Measurements from ENCODE around the gene ZDHHC11B. TPM values are rescaled to one million over a fixed set of nuclear protein-coding genes. Genes with fewer than 3 reads are reported as not detected.
"Not testable (repeated sequence)": the region's sequence is repeated elsewhere in the genome, so short reads cannot be mapped to it uniquely, and the experiment has no call there.

Gene ZDHHC11B
- total RNA-seq, 2 donors from 2014 or later = 0.55 to 3.0 TPM

GRCh38 chr5:795873-796272 lies 11.3 kb upstream of the ZDHHC11B start:
- H3K4me1 ChIP-seq (replicated peaks); intact Hi-C loops (cut with DNase I); H3K36me3 ChIP-seq; H3K27me3 ChIP-seq (replicated peaks; ENCODE audit: insufficient read depth); H3K27ac ChIP-seq; H3K9me3 ChIP-seq; DNase-seq (ENCODE audit: low spot score); H3K4me3 ChIP-seq: not testable (repeated sequence)
- 75% methylated on average over 1 of the region's 1 CpG for WGBS

GRCh38 chr5:794948-795347 lies 10.4 kb upstream of the ZDHHC11B start:
- WGBS = 100% methylated on average over 1 of the region's 1 CpG
- H3K4me3 ChIP-seq; DNase-seq (ENCODE audit: low spot score); H3K9me3 ChIP-seq; H3K27ac ChIP-seq; H3K36me3 ChIP-seq; H3K4me1 ChIP-seq (replicated peaks); intact Hi-C loops (cut with DNase I); H3K27me3 ChIP-seq (replicated peaks; ENCODE audit: insufficient read depth): not testable (repeated sequence)

GRCh38 chr5:788703-789102 lies 4.2 kb upstream of the ZDHHC11B start:
- H3K36me3 ChIP-seq; H3K27ac ChIP-seq; H3K4me3 ChIP-seq; H3K4me1 ChIP-seq (replicated peaks); DNase-seq (ENCODE audit: low spot score); H3K9me3 ChIP-seq; H3K27me3 ChIP-seq (replicated peaks; ENCODE audit: insufficient read depth); intact Hi-C loops (cut with DNase I): not testable (repeated sequence)
- WGBS = 91% methylated on average over 8 of the region's 10 CpGs

GRCh38 chr5:787857-788233 lies 3.3 kb upstream of the ZDHHC11B start:
- H3K36me3 ChIP-seq; intact Hi-C loops (cut with DNase I); H3K27me3 ChIP-seq (replicated peaks; ENCODE audit: insufficient read depth); DNase-seq (ENCODE audit: low spot score); H3K27ac ChIP-seq; H3K4me3 ChIP-seq; H3K9me3 ChIP-seq; H3K4me1 ChIP-seq (replicated peaks): not testable (repeated sequence)
- WGBS = 90% methylated on average over 6 of the region's 6 CpGs

GRCh38 chr5:787224-787856 lies 2.8 kb upstream of the ZDHHC11B start:
- H3K4me1 ChIP-seq (replicated peaks); DNase-seq (ENCODE audit: low spot score); H3K27ac ChIP-seq; H3K9me3 ChIP-seq; H3K27me3 ChIP-seq (replicated peaks; ENCODE audit: insufficient read depth); H3K4me3 ChIP-seq; intact Hi-C loops (cut with DNase I); H3K36me3 ChIP-seq: not testable (repeated sequence)
- 96% methylated on average over 7 of the region's 18 CpGs for WGBS

GRCh38 chr5:785181-785705 lies 714 bp upstream of the ZDHHC11B start:
- DNase-seq (ENCODE audit: low spot score); H3K36me3 ChIP-seq; H3K27me3 ChIP-seq (replicated peaks; ENCODE audit: insufficient read depth); H3K9me3 ChIP-seq; H3K27ac ChIP-seq; intact Hi-C loops (cut with DNase I); H3K4me1 ChIP-seq (replicated peaks): not testable (repeated sequence)
- WGBS = 4% methylated on average over 25 of the region's 43 CpGs
- H3K4me3 ChIP-seq = peak overlapping the region; percentile 47 to 53

- H3K4me1 ChIP-seq (replicated peaks); H3K36me3 ChIP-seq; H3K27me3 ChIP-seq (replicated peaks; ENCODE audit: insufficient read depth); H3K9me3 ChIP-seq; intact Hi-C loops (cut with DNase I); DNase-seq (ENCODE audit: low spot score); H3K27ac ChIP-seq: not testable (repeated sequence)
- WGBS = under 1% methylated on average over 43 of the region's 43 CpGs
- H3K4me3 ChIP-seq = peak overlapping the region; percentile 47 to 53
Measured at GRCh38 chr5:783881-784427, 575 bp downstream of the ZDHHC11B start.

GRCh38 chr5:783049-783802 lies 1.3 kb downstream of the ZDHHC11B start:
- WGBS = 1% methylated on average over 31 of the region's 31 CpGs
- H3K36me3 ChIP-seq; intact Hi-C loops (cut with DNase I); DNase-seq (ENCODE audit: low spot score); H3K9me3 ChIP-seq; H3K27me3 ChIP-seq (replicated peaks; ENCODE audit: insufficient read depth); H3K4me1 ChIP-seq (replicated peaks); H3K27ac ChIP-seq; H3K4me3 ChIP-seq: not testable (repeated sequence)

- no CpG with 5 or more reads among the region's 12 CpGs for WGBS
- H3K27ac ChIP-seq; DNase-seq (ENCODE audit: low spot score); H3K36me3 ChIP-seq; H3K4me3 ChIP-seq; H3K27me3 ChIP-seq (replicated peaks; ENCODE audit: insufficient read depth); H3K9me3 ChIP-seq; intact Hi-C loops (cut with DNase I); H3K4me1 ChIP-seq (replicated peaks): not testable (repeated sequence)
Measured at GRCh38 chr5:782356-782755, 2.2 kb downstream of the ZDHHC11B start.

- DNase-seq (ENCODE audit: low spot score); intact Hi-C loops (cut with DNase I); H3K27ac ChIP-seq: not testable (repeated sequence)
Measured at GRCh38 chr5:780571-780970, 4.0 kb downstream of the ZDHHC11B start.

GRCh38 chr5:778967-779366 lies 5.6 kb downstream of the ZDHHC11B start:
- intact Hi-C loops (cut with DNase I) = loop anchor here (10.0 kb wide), 1 partner anchor 116 kb away; the partner anchor contains the start of genes BRD9 and TRIP13
- WGBS = 89% methylated on average over 5 of the region's 9 CpGs
- not testable (repeated sequence) for H3K27ac ChIP-seq; DNase-seq (ENCODE audit: low spot score); H3K4me3 ChIP-seq; H3K4me1 ChIP-seq (replicated peaks); H3K36me3 ChIP-seq; H3K27me3 ChIP-seq (replicated peaks; ENCODE audit: insufficient read depth); H3K9me3 ChIP-seq

More at GRCh38 chr5:780571-780970, 4.0 kb downstream of the ZDHHC11B start:
- 87% methylated on average over 17 of the region's 17 CpGs for WGBS
- H3K27me3 ChIP-seq (replicated peaks; ENCODE audit: insufficient read depth); H3K4me3 ChIP-seq; H3K9me3 ChIP-seq; H3K36me3 ChIP-seq; H3K4me1 ChIP-seq (replicated peaks): not testable (repeated sequence)

- 100% methylated on average over 2 of the region's 6 CpGs for WGBS
- intact Hi-C loops (cut with DNase I) = loop anchor here (10.0 kb wide), 1 partner anchor 116 kb away; the partner anchor contains the start of genes BRD9 and TRIP13
- not testable (repeated sequence) for H3K27me3 ChIP-seq (replicated peaks; ENCODE audit: insufficient read depth); H3K27ac ChIP-seq; H3K4me1 ChIP-seq (replicated peaks); H3K36me3 ChIP-seq; DNase-seq (ENCODE audit: low spot score); H3K4me3 ChIP-seq; H3K9me3 ChIP-seq
Measured at GRCh38 chr5:778421-778820, 6.1 kb downstream of the ZDHHC11B start.

Data from prostate gland (tissue), 2 donors.